HK-2 (cell line): ENCODE measurements around the gene SMOC1.

Experiments used
- DNase-seq: peaks from one replicate; pipeline ENCODE4 v3.0.0-alpha.2; 2018; ENCODE audit not compliant: unreplicated experiment

The SMOC1 gene

DNA sequence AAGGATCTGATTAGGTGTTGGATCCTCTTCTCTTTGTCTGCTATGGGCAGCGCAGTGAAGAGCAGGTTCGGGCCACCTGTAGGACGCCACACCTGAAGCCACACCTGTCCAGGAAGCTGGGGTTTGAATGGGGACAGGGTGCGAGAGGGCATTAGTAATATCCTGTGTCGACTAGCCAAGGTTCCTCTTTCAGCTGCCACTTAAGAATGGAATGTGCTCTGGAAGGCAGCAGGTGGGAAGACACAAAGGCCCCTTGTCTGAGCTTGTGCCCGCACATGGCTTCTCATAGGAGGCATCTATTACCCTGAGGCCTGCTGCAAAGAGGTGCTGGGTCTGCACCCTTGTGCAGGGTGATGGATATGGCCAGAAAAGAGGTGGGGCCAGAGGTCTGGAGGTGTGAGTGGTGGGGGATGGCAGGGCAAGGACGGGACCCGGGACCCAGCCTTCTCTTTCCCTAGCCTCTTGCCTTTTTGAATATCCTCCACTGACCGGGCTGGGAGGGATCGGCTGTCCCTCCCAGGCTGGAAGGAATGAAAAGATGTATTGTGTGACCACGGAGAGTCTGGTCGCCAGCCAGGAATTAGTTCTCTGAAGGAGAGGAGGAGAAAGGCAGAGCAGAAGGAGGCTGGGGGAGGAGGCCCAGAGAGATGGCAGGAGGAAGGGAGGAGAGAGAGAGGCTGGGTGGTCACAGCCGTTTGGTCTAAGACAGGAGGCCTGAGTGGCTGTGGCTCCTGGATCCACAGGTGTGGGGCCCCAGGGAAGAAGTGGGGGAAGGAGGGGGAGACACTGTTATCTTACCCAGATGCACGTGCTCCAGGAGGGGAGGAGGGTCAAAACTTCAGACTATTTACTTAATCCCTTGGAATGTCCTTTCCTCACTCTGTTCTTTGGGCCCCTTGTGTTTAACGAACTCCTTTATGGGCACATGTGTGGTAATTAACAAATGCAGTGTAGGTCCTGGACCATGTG, 101.5 kb downstream of the SMOC1 start:
- no peak for DNase-seq

- DNase-seq, result no peak
Observed at GRCh38 chr14:69982220-69982839, 103.1 kb downstream of the SMOC1 start.

DNA sequence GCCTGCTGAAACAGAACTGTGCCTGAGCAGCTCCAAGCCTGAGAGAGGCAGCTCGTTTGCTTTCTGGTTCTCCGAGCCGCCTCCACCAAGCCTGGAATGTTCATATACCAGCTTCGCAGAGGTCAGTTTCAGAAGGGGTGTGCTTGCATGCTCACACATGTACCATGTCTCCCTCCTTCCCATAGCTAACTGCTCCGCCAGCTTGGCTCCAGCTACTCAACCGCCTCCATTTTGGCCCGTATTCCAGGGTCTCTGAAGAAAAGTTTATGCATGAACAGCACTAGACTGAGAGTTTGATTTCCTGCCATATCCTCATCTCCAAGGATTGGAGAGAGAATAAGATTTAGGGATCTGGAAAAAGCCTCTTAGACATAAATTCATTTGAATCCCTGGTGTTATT, 103.7 kb downstream of the SMOC1 start:
- DNase-seq, result no peak

GRCh38 chr14:69983317-69983716, 104.1 kb downstream of the SMOC1 start:
- no peak for DNase-seq

DNA sequence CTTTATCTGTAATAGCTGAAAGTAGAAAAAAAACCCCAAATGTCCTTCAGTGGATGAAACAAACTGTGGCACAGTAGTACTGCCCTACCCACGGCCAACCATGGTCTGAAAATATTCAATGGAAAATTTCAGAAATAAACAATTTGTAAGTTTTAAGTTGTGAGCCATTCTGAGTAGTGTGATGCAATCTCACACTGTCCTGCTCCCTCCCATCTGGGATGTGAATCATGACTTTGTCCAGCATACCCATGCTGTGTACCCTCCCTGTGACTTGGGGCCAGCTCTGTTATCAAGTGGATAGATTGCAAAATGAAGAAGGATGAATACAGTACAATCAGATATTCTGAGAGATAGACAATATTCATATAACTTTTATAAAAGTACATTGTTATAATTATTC, 106.2 kb downstream of the SMOC1 start:
- no peak for DNase-seq

DNA sequence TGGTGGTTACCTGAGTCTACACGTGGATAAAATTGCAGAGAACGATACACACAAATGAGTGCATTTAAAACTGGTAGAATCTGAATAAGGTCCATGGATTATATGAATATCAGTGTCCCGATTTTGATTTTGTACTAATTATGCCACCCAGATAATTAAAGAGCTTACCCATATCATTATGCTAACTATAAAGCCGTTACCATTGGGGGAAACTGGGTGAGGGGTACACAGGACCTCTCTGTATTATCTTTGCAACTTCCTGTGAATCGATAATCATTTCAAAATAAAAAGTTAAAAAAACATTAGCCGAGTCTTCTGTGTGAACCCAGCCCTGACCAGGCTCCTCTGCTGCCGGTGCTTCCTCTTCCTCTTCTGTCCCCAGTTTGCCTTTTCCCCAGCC, 107.1 kb downstream of the SMOC1 start:
- DNase-seq, result no peak

- DNase-seq, result no peak
Observed at GRCh38 chr14:69987406-69988121, 108.3 kb downstream of the SMOC1 start.

DNA sequence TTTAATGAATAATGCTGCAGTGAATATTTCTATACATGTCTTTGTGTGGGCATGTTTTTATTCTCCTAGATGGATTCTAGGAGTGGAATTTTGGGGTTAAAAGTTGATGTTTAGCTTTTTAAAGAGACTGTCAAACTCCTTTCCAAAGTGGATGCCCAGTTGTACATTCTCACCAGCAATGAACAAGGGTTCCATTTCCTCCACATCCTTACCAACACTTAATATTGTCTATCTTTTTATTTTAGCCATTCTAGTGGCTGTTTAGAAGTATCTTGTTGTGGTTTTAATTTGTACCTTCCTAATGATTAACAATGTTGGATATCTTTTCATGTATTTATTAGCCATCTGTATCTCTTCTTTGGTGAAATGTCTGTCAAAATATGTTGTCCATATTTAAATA, 109.8 kb downstream of the SMOC1 start:
- no peak for DNase-seq

DNA sequence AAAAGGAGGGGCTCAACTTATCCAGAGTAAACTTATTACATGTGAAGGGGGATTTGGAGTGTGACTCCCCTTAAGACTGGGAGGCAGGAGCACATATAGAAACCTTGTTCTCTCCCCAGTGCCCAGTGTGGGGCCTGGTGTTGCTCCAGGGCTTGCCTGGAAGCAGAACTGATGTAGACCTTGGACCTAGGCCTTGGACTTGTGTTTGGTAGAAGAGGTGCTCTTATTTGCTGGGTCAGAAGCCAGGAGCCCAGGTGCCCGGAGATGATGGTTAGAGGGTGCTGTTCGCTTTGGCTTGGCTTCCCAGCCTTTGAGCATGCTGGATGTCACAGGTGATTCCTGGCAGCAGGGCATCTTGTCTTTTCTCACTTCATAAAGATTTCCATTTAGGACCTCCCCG, 110.4 kb downstream of the SMOC1 start:
- DNase-seq, result no peak

- DNase-seq, result no peak
Observed at GRCh38 chr14:69990323-69990722, 111.1 kb downstream of the SMOC1 start.

DNA sequence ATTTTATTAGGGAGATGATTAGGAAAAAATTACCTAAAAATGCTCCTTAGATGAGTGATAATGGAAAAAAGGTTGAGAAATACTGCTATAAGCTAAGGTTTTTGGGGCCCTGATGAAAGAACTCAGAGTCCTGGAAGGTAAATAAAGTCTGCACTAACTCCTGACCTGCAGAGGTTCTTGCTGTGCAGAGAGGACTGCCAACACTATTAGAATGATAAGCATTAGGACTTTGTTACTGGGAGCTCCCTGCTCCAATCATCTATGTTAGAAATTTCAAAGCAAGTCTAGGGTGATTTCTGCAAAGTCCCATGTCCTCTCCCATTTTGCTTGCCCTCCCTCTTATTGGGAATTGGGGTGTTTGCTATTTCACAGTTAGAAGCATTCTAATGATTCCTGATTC, 112.2 kb downstream of the SMOC1 start:
- no peak for DNase-seq

DNA sequence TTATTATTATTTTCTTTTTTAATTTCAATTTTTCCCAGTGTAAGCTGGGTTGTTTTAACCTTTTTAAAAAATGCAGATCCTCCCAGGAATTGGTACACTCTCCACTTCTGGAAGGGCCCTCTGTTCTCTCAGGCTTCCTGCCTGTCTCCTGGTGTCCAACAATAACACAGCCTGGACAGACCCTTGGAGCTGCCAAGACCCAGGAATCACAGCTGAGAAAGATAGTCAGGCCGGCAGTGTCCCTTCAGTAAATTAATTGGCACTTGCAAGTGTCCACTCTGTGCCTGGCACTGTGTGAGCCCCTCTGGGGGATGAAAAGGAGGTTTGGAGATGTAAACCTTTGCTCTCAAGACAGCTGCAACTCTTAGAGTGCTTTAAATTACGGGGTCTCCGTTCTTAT, 113.3 kb downstream of the SMOC1 start:
- no peak for DNase-seq

DNA sequence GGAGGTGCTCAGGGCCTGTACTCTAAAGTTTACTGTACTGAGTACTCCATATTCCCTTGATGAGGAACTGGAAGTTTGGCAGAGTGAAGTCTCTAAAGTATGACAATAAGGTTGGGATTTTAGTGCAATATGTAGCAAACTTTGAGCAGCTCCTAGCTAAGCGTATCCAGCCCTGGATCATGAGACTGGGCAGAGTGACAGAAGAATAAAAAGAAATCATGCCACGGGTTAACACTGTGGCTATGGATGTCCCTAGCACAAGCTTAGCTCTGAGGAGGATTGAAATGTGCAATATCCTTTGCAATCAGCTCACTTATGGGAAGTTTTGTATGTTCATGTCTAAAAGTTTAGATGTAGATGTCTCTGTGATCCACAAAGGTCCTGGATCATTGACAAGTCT, 114.1 kb downstream of the SMOC1 start:
- DNase-seq, result no peak

GRCh38 chr14:69994002-69994401, 114.8 kb downstream of the SMOC1 start:
- no peak for DNase-seq

- DNase-seq, result no peak
Observed at GRCh38 chr14:69996216-69996615, 117.0 kb downstream of the SMOC1 start.

DNA sequence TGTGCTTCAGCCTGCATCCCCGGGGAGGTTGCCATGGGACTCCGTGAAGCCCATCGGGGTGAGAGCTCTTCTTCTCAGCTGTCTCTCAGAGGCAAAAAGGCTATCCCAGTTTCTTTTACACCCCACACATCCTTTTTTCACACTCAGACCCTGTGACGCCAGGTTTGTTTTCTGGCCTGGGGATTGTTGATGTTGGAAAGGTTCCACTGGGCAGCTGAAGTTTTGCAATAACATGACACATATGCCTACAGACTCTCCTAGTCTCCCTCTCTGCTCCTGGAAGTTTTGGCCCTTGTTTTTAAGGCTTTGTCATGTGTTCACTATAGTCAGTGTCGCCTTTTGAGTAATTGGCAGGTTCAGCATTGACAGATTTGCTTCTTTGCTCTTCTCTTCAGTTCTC, 118.6 kb downstream of the SMOC1 start:
- no peak for DNase-seq

DNA sequence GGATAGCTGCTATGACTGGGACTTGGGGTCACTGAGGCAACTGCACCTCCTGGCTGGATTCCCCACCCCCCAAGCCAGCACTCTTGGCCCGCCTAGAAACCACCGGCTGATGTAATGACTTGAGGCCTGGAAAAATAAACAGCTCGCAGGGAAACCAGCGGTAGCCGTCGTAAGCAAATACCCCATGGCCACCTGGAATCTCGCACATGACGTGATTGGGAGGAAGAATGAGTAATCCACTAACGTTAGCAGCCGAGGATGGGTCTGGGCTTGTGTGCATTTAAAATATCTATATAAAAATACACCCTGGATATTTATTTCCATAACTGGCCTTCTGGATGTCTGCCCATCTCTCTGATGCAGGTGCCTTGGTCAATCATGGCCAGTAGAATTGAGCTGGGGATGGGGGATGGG, 120.1 kb downstream of the SMOC1 start:
- DNase-seq, result peak; percentile 44

- peak; percentile 32 for DNase-seq
Observed at GRCh38 chr14:70000601-70001000, 121.4 kb downstream of the SMOC1 start.

DNA sequence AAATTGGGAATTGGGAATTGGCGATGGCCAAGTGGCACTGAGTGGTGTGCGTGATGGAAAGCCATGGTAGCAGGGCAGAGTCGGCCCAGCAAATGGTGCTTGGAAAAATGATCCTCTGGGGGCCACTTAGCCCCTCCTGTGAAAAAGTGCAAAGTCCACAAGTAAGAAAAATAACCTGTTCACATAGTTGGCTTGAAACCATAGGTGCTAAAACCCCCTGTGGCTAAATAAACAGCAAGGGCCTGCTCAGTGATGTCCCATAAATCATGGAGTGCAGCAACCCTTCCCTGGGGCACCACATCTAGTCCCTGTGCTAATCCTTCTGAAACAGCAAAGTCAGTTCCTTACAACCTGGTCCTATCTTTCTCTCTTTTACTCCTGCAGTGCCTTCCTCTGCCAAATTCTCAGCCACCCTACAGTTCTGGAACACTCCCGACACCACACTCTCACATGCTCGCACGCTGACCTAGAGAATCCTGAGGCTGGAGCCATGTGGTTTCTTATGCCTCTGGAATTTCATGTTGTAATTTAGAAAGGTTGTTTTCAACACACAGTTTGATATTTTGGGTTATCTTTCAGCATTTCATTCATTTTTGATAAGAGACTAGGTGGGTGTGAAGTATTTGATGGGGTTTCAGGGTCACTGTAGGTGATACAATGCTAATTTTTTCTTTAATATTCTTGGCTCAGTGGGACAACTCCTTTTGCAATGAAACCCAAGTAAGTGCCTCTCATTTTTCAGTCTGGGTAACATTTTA, 123.6 kb downstream of the SMOC1 start:
- DNase-seq, result no peak

DNA sequence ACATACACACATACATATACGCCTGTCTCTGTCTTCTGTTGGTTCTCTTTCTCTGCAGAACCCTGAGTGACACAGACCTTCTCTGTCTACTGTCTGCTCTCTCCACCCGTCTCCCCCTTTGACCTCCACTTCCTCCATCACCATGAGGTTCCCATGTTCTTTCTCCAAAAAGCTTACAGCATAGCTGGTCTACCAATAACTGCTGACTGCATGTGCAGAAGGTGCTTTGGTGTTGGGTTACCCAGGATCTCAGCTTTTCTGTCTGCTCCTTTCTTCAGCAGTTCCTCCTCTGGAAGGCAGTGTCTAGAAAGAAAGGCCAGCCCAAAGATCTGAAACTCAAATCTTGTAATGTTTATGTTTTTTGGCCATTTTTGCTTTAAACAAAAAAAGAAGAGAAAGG, 125.6 kb downstream of the SMOC1 start:
- DNase-seq, result no peak

DNA sequence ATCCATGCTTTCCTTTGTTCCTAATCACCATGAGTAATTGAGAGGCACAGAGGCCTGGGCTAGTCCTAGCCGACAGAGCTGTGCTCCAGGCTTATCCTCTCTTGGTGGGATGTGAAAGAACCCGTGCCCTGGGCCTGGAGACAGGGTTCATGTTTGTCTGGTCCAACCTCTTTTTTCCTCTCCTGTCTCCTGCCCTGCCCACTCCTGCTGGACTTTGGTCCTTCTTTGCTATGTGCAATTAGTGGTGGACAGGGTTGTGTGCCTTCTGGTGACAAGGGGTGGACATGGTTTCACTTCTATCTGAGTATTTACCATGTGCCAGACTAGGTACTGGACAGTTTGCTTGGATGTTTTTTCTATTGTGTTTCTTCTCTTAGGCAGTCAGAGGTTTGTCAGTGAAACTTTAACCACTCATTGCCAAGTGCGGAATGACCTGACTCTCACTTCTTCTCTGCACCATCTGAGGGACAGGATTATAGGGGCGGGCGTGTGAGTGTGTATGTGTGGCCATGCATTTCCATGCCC, 126.1 kb downstream of the SMOC1 start:
- no peak for DNase-seq

DNA sequence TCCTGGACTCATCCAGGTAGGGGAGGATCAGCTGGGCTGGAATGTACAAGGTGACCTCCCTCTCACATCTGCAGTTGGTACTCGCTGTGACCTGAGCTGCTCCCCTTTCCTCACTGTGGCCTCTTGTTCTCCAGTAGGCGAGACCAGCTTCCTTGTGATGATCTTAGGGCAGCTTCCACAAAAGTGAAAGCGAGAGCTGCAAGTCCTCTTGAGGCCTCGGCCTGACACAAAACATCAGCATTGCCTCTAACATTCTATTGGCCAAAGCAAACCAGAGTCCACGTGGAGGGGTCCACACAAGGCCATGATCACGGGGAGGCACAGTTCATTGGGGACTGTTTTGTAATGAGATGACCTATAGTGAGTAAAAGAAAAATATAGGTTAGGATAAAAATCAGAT, 127.5 kb downstream of the SMOC1 start:
- DNase-seq, result no peak
